LNCaP clone FGC (cell line): ENCODE data around the gene NKX1-1.

Experiments used
- DNase-seq: peaks from one replicate; pipeline ENCODE4 v3.0.0-alpha.2; 2011; ENCODE audit warnings: low read depth
- H3K4me3 ChIP-seq: 2 replicates; pipeline ENCODE4 v1.5.1; 2011; ENCODE audit warnings: mild to moderate bottlenecking, low read depth, low read length, control low read depth
- TF ChIP-seq, protein P1 (sequence below): IDR thresholded peaks from 2 replicates; pipeline ENCODE4 v1.5.1; 2012; ENCODE audit warnings: mild to moderate bottlenecking; ENCODE audit not compliant: control insufficient read depth, insufficient read depth; ENCODE audit errors: extremely low read depth

Gene NKX1-1

DNA sequence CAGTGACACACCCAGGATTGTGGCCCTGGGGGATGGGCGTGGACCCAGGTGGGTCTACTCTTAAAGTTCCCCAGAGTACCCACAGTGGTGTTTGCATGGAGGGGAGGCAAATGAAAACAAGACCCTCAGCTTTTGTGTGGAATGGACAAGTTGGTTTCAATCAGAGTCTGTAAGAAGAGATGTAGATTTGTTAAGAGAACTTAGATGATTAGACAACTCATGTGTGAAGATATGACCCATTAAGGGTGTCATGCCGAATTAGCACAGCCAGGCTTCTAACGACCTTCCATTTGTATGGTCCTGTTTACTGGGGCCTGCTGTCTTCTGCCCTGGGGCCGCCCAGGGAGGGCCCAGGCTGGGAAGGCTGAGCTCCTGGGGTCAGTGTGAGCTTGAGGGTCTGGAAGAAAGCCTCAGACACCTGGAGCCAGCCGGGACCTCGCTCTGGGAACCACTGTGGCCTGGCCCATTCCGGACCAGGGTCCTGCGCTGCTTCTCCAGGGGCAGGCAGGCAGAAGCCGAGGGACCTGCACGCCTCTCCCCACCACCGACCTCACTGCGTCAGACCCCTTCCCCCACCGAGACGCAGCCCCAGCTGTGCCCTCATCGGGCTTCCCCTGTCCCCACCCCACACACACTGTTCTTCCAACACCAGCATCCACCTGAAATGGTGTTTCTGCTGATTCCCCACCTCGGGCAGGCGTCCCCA is 38.9 kb downstream of the NKX1-1 start:
- DNase-seq: no peak
- TF ChIP-seq, protein P1, sequence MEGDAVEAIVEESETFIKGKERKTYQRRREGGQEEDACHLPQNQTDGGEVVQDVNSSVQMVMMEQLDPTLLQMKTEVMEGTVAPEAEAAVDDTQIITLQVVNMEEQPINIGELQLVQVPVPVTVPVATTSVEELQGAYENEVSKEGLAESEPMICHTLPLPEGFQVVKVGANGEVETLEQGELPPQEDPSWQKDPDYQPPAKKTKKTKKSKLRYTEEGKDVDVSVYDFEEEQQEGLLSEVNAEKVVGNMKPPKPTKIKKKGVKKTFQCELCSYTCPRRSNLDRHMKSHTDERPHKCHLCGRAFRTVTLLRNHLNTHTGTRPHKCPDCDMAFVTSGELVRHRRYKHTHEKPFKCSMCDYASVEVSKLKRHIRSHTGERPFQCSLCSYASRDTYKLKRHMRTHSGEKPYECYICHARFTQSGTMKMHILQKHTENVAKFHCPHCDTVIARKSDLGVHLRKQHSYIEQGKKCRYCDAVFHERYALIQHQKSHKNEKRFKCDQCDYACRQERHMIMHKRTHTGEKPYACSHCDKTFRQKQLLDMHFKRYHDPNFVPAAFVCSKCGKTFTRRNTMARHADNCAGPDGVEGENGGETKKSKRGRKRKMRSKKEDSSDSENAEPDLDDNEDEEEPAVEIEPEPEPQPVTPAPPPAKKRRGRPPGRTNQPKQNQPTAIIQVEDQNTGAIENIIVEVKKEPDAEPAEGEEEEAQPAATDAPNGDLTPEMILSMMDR: no peak
- no peak overlapping the region for H3K4me3 ChIP-seq

DNA sequence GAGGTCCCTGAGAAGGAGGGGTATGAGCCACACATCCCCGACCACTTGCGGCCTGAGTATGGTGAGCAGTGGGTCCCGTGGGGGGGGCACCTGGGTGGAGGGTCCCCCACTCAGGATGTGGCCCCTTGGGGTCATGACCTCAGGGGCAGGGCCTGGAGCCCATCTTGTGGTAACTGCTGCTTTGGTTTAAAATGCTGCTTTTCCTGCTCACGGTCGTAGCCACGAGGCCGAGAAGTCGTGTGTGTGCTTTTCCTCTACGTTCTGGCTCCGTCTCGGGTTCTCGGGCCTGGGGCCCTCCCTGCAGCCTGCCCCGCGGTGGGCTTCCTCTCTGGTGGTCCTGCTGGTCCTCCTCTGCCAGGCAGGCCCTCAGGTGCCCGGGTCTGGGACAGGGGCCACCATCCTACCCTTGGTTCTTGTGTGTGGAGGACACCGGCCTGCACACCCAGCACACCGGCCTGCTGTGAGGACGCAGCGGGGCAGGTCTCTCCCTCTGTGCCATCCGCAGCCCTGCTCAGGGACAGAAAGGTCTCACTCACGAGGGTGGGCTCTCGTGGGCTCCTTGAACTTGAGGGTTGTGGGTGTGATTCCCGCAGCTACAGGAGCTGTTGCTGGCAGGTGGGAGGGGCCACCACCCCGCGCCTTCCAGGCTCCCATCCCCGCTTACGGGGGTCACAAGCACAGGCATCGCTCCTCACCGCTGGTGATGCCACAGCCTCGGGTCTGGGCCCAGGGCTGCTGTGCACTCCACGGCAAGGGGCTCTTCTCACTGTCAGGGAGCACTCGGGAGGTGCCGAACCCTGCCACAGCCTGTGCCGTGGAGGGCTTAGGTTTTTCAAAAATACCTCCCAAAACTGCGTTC is 39.6 kb downstream of the NKX1-1 start:
- TF ChIP-seq, protein P1: no peak
- no peak overlapping the region for H3K4me3 ChIP-seq
- no peak for DNase-seq

DNA sequence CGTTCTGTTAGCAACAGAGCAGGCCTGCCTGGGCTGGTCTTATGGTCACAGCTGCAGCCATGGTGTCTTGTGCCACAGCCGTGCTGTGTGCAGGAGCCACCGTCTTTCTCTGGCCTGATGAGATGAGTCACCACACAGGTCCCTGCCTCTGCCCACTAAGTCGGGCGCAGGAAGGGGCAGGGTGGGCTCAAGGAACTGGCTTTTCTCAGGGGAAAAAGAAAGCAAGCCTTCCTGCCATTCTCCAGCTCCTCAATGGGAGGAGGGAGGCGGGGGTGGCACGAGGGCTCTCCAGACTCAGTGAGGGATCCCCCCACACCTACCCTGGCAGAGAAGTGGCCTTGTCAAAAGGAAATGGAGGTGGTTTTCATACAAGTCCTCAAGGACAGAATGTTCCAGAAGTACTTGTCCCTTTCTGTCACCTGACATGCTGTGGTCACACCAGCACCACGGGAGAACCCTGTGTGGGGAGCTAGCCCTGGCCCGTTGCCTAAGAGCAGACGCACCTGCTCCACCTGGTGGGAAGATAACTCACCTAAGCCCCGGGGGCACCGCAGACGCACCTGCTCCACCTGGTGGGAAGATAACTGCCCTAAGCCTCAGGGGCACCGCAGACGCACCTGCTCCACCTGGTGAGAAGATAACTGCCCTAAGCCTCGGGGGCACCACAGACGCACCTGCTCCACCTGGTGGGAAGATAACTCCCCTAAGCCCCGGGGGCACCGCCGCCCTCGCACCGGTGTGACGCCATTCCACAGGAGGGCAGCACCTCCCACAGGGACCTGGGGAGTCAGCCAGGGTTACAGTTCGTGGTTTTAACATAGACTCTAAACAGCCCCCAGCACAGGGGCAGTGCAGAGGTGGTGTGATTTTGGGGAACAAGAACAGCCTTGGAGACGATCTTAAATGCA is 40.7 kb downstream of the NKX1-1 start:
- DNase-seq: no peak
- no peak overlapping the region for H3K4me3 ChIP-seq
- TF ChIP-seq, protein P1: no peak

DNA sequence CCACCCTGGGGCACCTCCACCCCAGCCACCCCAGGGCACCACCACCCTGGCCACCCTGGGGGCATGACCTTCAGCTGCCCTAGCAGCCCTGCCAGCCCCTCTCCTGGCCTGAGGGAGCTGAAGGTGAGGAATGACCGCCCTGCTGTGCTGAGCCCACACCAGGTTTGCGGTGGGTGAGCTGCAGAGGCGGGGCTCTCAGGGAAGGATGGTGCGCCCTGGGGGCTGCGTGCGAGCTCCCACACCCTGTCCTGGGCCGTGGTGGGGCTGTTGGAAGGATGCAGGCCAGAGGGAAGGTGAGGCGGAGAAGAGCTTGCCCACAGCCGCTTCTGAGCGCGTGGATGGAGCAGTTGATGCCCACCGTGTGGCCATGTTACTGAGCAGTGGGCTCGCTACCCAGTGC is 41.5 kb downstream of the NKX1-1 start:
- no peak for DNase-seq
- H3K4me3 ChIP-seq: no peak overlapping the region

DNA sequence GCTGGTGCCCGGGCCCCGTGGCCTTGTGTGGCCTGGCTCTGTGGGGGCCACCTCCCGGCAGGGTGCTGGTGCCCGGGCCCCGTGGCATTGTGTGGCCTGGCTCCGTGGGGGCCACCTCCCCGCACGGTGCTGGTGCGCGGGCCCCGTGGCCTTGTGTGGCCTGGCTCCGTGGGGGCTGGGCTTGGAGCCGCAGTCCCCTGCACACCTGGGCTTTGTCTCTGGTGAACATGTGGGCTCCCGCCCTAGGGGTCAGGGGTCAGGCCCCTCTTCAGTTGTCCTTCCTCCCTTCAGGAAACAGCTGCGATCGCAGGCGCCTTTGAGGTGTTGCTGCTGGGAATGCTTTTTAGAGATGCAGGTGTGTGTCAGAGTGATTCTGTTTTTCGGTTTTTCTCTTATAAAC is 42.0 kb downstream of the NKX1-1 start:
- no peak overlapping the region for H3K4me3 ChIP-seq
- TF ChIP-seq, protein P1: no peak
- no peak for DNase-seq

More for the DNA sequence above, 41.5 kb downstream of the NKX1-1 start:
- TF ChIP-seq, protein P1: no peak

DNA sequence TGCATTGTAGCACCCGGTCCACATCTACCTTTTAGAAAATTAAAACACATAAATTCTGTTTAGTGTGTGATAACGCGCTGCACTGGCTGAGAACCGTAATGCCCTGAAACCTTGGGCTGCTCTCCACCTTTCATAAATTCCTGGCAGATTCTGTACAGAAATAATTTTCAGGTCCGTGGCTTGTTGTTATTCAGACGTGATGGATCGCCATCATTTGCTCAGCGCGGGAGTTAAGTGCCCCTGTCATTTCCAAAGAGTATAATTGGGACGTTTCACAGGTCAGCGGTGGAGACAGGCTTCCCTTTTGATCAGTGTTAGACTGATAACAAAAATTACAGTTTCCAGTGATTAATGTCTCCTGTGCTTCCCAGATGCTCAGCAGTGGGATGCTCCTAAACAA is 42.7 kb downstream of the NKX1-1 start:
- TF ChIP-seq, protein P1: no peak
- no peak overlapping the region for H3K4me3 ChIP-seq
- no peak for DNase-seq
